SKM-1 treated with dmso at 0.1 percent for 144 hours (cell line): Measurements from ENCODE around the gene TPPP.
"Not testable (repeated sequence)": the region's sequence is repeated elsewhere in the genome, so short reads cannot be mapped to it uniquely, and the experiment has no call there.

Experiments used
- DNase-seq: peaks from one replicate; lab custom pipeline; 2025; ENCODE audit not compliant: unreplicated experiment; lab: John Stamatoyannopoulos, UW

Gene TPPP

DNA sequence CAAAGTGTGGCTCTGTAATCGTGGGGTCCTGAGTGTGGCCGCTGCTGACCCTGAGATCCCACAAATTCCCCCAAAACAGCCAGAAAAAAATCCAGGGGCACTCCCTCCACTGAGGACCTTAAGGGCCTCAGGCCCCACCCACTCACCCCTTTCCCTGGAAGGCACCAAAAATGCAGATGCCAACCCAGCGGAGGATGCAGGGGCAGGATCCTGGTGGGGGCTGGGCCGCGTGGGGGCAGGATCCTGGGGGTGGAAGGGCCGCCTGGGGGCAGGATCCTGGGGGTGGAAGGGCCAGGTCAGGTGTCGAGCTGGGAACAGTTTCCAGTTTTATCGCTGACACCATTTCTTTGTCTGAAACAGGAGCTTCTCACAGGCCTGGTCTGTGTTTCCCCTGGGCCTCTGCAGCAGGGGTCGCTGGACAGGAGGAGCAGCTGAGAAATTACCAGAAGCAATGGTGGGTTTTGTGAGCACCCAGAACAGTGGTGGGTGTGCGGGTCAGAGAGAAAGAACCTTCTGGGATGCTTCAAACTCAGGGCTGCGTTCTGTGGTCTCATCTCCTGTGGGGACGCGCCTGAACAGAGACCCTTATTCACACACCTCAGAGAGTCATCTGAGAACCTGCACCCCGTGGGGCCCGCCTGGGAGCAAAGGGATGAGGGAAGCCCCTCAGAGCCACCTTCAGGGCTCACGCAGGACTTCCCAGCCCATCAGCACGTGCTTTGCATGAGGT is 13.8 kb downstream of the TPPP start:
- not testable (repeated sequence) for DNase-seq

DNA sequence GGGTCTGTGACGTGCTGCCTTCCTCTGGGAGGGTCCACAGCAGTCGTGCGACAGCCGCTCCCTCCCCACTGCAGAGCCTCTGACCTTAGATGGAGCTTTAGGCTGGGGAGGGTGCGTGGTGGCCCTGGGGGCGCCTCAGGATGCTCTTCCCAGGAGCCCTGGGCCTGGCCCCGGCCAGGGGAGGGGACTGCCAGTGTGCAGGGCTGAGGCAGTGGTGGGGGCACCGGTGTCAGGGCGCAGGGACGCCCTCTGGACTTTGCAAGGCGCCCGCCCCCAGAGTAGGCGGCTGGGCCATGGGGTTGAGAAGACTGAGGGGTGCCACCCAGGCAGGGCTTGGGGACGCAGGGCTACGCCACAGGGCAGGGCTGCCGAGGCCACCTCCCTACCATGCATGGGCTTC is 14.6 kb downstream of the TPPP start:
- not testable (repeated sequence) for DNase-seq

GRCh38 chr5:677131-678101 is 15.7 kb downstream of the TPPP start:
- DNase-seq: peak; percentile 10

- no peak for DNase-seq
Measured at GRCh38 chr5:676699-677076, 16.5 kb downstream of the TPPP start.

GRCh38 chr5:675871-676698 is 17.1 kb downstream of the TPPP start:
- DNase-seq: no peak

GRCh38 chr5:675111-675870 is 17.9 kb downstream of the TPPP start:
- no peak for DNase-seq

DNA sequence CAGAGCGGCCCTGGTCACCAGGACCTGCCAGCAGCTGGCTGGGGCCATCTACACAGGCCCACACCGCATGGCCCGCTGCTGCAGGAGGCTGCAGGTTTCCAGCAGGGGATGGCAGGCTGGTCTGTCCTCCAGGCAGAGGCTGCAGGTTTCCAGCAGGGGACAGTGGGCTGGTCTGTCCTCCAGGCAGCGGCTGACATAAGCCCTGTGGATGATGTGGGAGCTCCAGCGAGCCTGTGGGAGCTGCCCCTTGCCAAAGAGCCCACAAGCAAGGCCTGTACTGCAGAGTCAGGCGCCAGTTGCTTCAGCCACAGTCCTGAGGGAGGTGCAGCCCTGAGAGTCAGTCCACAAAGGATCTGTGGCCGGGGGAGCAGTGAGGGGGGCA is 18.5 kb downstream of the TPPP start:
- DNase-seq: no peak

DNA sequence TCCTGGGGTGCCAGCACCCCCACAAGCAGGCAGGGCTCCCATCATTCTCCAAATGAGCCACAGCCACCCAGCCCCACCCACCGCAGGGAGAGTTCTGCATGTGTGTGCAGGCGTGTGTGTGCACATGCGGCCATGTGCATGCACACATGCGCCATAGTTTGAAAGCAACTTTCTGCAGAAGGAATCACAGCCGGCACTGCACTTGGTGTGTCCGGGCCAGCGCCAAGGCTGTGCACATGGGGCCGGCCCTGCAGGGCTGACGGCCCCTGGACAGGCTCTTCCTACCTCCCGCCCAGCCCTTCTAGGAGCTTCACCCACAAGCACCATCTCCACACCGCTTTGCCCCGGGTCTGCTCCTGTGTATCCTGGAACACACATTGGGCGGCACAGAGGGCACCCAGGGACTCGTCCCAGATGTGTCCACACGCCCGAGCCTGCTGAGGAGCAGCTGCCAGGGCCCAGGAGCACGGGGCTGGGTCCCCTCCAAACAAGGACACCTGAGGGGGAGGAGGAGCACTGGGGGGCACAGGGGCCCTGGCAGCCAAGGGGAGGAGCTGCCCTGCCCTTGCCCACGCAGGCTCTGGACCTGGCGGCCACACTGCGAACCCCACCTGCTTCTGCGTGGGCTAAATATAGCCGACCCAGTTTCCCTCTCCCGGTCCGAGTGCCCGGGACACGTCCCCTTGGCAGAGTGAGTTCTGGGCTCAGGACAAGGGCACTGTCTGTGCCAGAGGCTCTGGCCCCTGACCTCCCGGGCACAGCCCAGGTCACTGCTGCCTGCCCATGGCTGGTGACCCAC is 19.1 kb downstream of the TPPP start:
- DNase-seq: no peak

DNA sequence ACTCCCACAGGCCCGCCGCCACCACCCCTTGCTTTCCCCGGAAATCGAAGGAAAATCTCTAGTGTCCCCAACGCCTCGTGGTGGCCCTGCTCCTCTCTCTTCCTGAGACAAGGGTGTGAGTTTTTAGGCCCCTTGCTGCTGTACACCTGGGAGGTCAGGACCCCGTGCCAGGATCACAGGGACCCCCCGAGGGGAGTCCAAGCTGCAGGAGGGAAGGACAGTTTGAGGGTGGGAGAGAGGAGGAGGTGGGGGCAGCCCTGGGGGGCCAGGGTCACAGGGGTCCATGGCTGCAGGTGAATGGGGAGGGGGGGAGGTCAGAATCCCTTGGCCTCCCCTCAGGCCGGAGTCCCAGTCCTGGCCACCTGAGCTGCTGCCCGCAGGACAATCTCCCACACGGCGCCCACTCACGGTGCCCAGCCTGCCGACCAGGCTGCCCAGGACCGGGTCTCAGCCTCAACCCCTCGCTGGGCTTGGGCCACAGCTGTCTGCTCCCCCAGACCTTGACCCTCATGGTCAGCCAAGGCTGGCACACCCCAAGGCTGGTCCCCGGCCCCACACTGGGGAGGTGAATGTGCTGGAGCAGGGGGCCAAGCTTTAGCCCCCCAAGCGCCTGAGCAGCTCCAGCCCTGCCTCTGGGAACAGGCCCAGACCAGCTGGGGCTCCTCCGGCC is 19.9 kb downstream of the TPPP start:
- no peak for DNase-seq

DNA sequence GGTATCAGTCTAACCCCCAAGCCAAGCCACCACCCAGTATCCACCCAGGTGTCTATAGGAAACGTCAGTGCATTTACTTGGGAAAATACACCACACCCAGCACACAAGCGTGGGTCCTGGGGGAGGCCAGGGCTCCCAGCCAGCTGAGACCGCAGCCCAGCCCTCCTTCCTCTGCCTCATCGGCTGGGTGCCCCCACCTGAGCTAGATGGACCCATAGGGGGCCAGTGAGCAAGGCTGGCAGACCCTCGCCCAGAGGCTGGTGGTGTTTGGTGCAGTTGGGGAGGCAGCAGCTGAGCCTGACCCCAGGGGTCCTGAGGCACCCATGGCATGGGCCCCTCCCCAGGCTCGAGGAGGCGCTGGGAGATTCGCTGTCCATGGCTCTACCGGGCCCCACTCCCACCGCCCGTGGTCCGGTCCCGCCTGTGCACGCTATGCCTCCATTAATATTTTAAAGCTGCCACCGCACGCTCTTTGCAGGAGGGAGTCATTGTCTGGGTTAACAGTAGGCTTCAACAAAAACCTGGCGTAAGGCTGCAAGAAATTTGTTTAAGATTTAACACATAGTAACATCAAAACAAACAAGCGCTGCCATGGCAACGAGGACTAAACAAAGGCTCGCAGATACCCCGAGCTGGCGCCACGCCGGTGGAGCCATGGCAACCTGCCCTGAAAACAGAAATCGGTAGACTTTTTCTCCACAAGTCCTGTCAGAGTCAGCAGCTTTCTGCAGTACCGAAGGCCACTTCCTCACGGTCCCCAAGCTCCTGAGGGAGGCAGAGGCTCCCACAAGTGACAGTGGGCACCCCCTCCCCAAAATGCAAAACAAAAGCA is 20.6 kb downstream of the TPPP start:
- no peak for DNase-seq

GRCh38 chr5:671459-672328 is 21.5 kb downstream of the TPPP start:
- DNase-seq: peak; percentile 15

DNA sequence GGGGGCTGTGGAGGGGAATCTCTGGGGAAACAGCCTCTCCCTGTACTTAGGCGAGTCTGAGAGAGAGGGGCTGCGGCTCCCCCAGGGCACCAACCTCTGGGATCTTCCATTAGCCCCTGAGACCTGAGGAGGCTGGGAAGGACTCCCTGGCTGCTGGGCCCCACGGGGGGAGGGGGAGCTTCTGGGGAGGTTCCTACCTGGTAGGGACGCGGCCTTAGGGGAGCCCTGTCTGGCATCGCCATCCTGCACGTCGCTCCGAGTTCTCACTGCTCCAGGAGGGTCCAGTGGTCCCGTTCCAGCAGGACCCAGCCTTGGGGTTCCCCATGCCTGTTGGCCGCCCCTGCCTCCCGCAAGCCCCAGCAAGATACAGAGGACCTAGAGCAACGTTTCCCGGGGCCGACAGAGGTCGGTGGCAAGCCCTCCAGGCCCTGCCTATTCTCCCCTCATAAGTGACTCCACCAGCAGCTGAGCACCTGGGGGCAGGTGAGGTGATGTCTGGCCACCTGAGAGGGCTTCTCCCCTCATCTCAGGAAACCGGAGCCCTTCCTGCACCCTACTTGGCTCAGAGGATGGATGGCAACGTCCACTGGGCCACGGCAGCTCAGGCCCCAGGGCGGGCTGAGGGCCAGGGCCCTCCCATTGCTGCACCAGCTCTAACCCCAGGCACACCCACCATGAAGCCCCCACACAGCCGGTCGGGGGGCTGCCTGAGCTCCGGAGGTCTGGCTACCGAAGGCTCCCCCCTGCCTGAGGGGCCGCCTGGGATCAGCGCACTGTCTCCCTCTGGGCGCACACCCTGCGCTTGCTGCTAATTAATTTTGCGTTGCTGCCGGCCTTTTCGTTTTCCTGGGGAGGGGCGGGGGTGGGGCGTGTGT is 22.5 kb downstream of the TPPP start:
- DNase-seq: no peak

GRCh38 chr5:669842-670395 is 23.2 kb downstream of the TPPP start:
- DNase-seq: no peak

GRCh38 chr5:669111-669841 is 23.9 kb downstream of the TPPP start:
- DNase-seq: no peak

DNA sequence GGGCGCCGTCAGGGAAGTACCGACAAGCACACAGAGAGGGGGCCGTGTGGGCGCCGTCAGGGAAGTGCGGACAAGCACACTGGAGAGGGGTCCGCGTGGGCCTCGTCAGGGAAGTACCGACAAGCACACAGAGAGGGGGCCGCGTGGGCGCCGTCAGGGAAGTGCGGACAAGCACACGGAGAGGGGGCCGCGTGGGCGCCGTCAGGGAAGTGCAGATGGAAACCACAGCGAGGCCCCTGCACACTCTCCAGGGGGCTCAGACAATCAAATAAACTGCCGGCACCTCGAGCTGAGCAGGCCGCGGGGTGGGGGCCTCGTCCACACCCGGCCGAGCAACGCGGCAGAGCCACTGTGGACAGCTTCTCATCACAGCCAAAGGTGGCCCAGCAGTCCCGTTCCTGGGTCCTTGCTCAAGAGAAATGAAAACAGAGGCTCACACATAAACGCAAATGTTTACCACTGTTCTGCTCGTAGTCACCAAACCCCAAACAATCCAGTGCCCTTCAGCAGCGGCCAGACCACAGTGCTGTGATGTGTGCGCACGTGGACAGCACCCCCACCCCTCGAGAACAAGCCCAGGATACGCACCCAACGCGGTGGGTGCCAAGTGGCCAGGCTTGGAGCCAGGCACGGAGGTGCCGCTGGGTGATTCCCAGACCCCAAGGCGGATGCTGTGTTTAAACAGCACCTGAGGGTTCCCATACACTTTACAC is 24.7 kb downstream of the TPPP start:
- no peak for DNase-seq
